Fibroblast of mammary gland (primary cell): Measurements from ENCODE around the gene PLK1.

Experiments
- DNase-seq: peaks from one replicate; pipeline ENCODE4 v3.0.0-alpha.2; 2010; ENCODE audit warnings: low read depth
- H3K4me3 ChIP-seq: 2 replicates; pipeline ENCODE4 v1.5.1; 2011; ENCODE audit warnings: low read depth, mild to moderate bottlenecking, low read length, moderate library complexity; ENCODE audit not compliant: control insufficient read depth
- TF ChIP-seq, protein P1 (sequence below): conservative IDR thresholded peaks from 2 replicates; pipeline ENCODE4 v1.5.1; 2011; ENCODE audit warnings: low read depth, low read length, inconsistent platforms; ENCODE audit not compliant: control insufficient read depth, insufficient read depth

The PLK1 gene

DNA sequence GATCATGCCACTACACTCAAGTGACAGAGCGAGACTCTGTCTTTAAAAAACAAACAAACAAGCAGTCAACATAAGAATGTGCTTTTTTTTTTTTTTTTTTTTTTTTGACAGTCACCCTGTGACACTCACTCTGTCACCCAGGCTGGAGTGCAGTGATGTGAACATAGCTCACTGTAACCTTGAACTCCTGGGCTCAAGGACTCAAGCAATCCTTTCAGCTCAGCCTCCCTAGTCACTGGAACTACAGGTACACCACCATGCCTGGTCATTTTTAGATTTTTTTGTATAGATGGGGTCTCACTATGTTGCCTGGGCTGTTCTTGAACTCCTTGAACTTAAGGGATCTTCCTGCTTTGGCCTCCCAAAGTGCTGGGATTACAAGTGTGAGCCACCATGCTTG lies 60.8 kb downstream of the PLK1 start:
- H3K4me3 ChIP-seq, result no peak overlapping the region
- TF ChIP-seq, protein P1, sequence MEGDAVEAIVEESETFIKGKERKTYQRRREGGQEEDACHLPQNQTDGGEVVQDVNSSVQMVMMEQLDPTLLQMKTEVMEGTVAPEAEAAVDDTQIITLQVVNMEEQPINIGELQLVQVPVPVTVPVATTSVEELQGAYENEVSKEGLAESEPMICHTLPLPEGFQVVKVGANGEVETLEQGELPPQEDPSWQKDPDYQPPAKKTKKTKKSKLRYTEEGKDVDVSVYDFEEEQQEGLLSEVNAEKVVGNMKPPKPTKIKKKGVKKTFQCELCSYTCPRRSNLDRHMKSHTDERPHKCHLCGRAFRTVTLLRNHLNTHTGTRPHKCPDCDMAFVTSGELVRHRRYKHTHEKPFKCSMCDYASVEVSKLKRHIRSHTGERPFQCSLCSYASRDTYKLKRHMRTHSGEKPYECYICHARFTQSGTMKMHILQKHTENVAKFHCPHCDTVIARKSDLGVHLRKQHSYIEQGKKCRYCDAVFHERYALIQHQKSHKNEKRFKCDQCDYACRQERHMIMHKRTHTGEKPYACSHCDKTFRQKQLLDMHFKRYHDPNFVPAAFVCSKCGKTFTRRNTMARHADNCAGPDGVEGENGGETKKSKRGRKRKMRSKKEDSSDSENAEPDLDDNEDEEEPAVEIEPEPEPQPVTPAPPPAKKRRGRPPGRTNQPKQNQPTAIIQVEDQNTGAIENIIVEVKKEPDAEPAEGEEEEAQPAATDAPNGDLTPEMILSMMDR, result no peak
- no peak for DNase-seq
